Measurements from ENCODE around the gene UGT1A6. TPM values are rescaled to one million over a fixed set of nuclear protein-coding genes. Genes with fewer than 3 reads are reported as not detected.

UGT1A6 gene
- polyA plus RNA-seq, 1 donor: 0.06 TPM

- Histone ChIP-seq H3K9me3 (ENCODE audit: control insufficient read depth, low read depth, low read length) (no peaks in the 10 kb centered on the region), H3K4me1 (ENCODE audit: control insufficient read depth, insufficient read depth, low read length) (no peaks in the 10 kb centered on the region), H3K36me3 (ENCODE audit: control insufficient read depth, insufficient read depth, low read length) (no peaks in the 10 kb centered on the region), H3K4me3 (ENCODE audit: low read length) (no peak overlapping the region), H3K27ac (ENCODE audit: low read length) (no peak overlapping the region), H3K27me3 (ENCODE audit: control insufficient read depth, insufficient read depth, low read length) (no peaks in the 10 kb centered on the region)
- WGBS (ENCODE audit: insufficient coverage, low lambda C conversion rate): no CpG with 5 or more reads among the region's 5 CpGs
- DNase-seq: no peak
These were observed 107.0 kb downstream of the UGT1A6 start for GRCh38 chr2:233799716-233800115.

- Histone ChIP-seq H3K36me3 (ENCODE audit: control insufficient read depth, insufficient read depth, low read length) (no peaks in the 10 kb centered on the region), H3K4me1 (ENCODE audit: control insufficient read depth, insufficient read depth, low read length) (no peaks in the 10 kb centered on the region), H3K9me3 (ENCODE audit: control insufficient read depth, low read depth, low read length) (no peaks in the 10 kb centered on the region), H3K4me3 (ENCODE audit: low read length) (no peak overlapping the region), H3K27me3 (ENCODE audit: control insufficient read depth, insufficient read depth, low read length) (no peaks in the 10 kb centered on the region), H3K27ac (ENCODE audit: low read length) (no peak overlapping the region)
- DNase-seq: no peak
- 100% methylated on average over 1 of the region's 7 CpGs for WGBS (ENCODE audit: insufficient coverage, low lambda C conversion rate)
These were observed 107.5 kb downstream of the UGT1A6 start for GRCh38 chr2:233800208-233800607.

GRCh38 chr2:233801357-233802131, 108.9 kb downstream of the UGT1A6 start:
- Histone ChIP-seq H3K4me3 (ENCODE audit: low read length) (no peak overlapping the region), H3K27me3 (ENCODE audit: control insufficient read depth, insufficient read depth, low read length) (no peaks in the 10 kb centered on the region), H3K9me3 (ENCODE audit: control insufficient read depth, low read depth, low read length) (no peaks in the 10 kb centered on the region), H3K36me3 (ENCODE audit: control insufficient read depth, insufficient read depth, low read length) (no peaks in the 10 kb centered on the region), H3K4me1 (ENCODE audit: control insufficient read depth, insufficient read depth, low read length) (no peaks in the 10 kb centered on the region), H3K27ac (ENCODE audit: low read length) (no peak overlapping the region)
- WGBS (ENCODE audit: insufficient coverage, low lambda C conversion rate): 90% methylated on average over 2 of the region's 9 CpGs
- no peak for DNase-seq

- Histone ChIP-seq H3K36me3 (ENCODE audit: control insufficient read depth, insufficient read depth, low read length) (no peaks in the 10 kb centered on the region), H3K9me3 (ENCODE audit: control insufficient read depth, low read depth, low read length) (no peaks in the 10 kb centered on the region), H3K4me1 (ENCODE audit: control insufficient read depth, insufficient read depth, low read length) (no peaks in the 10 kb centered on the region), H3K27ac (ENCODE audit: low read length) (no peak overlapping the region), H3K4me3 (ENCODE audit: low read length) (no peak overlapping the region), H3K27me3 (ENCODE audit: control insufficient read depth, insufficient read depth, low read length) (no peaks in the 10 kb centered on the region)
- no CpG with 5 or more reads among the region's 3 CpGs for WGBS (ENCODE audit: insufficient coverage, low lambda C conversion rate)
- no peak for DNase-seq
These were observed 109.6 kb downstream of the UGT1A6 start for GRCh38 chr2:233802132-233802815.

GRCh38 chr2:233803292-233803911, 110.7 kb downstream of the UGT1A6 start:
- Histone ChIP-seq H3K4me3 (ENCODE audit: low read length) (no peak overlapping the region), H3K4me1 (ENCODE audit: control insufficient read depth, insufficient read depth, low read length) (no peaks in the 10 kb centered on the region), H3K9me3 (ENCODE audit: control insufficient read depth, low read depth, low read length) (no peaks in the 10 kb centered on the region), H3K36me3 (ENCODE audit: control insufficient read depth, insufficient read depth, low read length) (no peaks in the 10 kb centered on the region), H3K27me3 (ENCODE audit: control insufficient read depth, insufficient read depth, low read length) (no peaks in the 10 kb centered on the region), H3K27ac (ENCODE audit: low read length) (no peak overlapping the region)
- DNase-seq: no peak
- WGBS (ENCODE audit: insufficient coverage, low lambda C conversion rate): no CpG with 5 or more reads among the region's 2 CpGs

- H3K4me3 ChIP-seq (ENCODE audit: low read length): no peak overlapping the region
- no peak for DNase-seq
- H3K36me3 ChIP-seq (ENCODE audit: control insufficient read depth, insufficient read depth, low read length): no peaks in the 10 kb centered on the region
- no peaks in the 10 kb centered on the region for H3K27me3 ChIP-seq (ENCODE audit: control insufficient read depth, insufficient read depth, low read length)
- no peaks in the 10 kb centered on the region for H3K9me3 ChIP-seq (ENCODE audit: control insufficient read depth, low read depth, low read length)
- no peak overlapping the region for H3K27ac ChIP-seq (ENCODE audit: low read length)
- no CpG with 5 or more reads among the region's 8 CpGs for WGBS (ENCODE audit: insufficient coverage, low lambda C conversion rate)
- no peaks in the 10 kb centered on the region for H3K4me1 ChIP-seq (ENCODE audit: control insufficient read depth, insufficient read depth, low read length)
These were observed 111.3 kb downstream of the UGT1A6 start for GRCh38 chr2:233803994-233804393.

GRCh38 chr2:233807215-233807865, 114.7 kb downstream of the UGT1A6 start:
- Histone ChIP-seq H3K27ac (ENCODE audit: low read length) (no peak overlapping the region), H3K4me1 (ENCODE audit: control insufficient read depth, insufficient read depth, low read length) (no peaks in the 10 kb centered on the region), H3K9me3 (ENCODE audit: control insufficient read depth, low read depth, low read length) (no peaks in the 10 kb centered on the region), H3K4me3 (ENCODE audit: low read length) (no peak overlapping the region), H3K27me3 (ENCODE audit: control insufficient read depth, insufficient read depth, low read length) (no peaks in the 10 kb centered on the region), H3K36me3 (ENCODE audit: control insufficient read depth, insufficient read depth, low read length) (no peaks in the 10 kb centered on the region)
- no peak for DNase-seq
- WGBS (ENCODE audit: insufficient coverage, low lambda C conversion rate): 100% methylated on average over 1 of the region's 12 CpGs

- Histone ChIP-seq H3K4me3 (ENCODE audit: low read length) (no peak overlapping the region), H3K4me1 (ENCODE audit: control insufficient read depth, insufficient read depth, low read length) (no peaks in the 10 kb centered on the region), H3K27me3 (ENCODE audit: control insufficient read depth, insufficient read depth, low read length) (no peaks in the 10 kb centered on the region), H3K9me3 (ENCODE audit: control insufficient read depth, low read depth, low read length) (no peaks in the 10 kb centered on the region), H3K36me3 (ENCODE audit: control insufficient read depth, insufficient read depth, low read length) (no peaks in the 10 kb centered on the region), H3K27ac (ENCODE audit: low read length) (no peak overlapping the region)
- DNase-seq: no peak
- WGBS (ENCODE audit: insufficient coverage, low lambda C conversion rate): no CpG with 5 or more reads among the region's 10 CpGs
These were observed 115.6 kb downstream of the UGT1A6 start for GRCh38 chr2:233807966-233808935.

GRCh38 chr2:233810385-233810784, 117.7 kb downstream of the UGT1A6 start:
- H3K4me1 ChIP-seq (ENCODE audit: control insufficient read depth, insufficient read depth, low read length): no peaks in the 10 kb centered on the region
- H3K36me3 ChIP-seq (ENCODE audit: control insufficient read depth, insufficient read depth, low read length): no peaks in the 10 kb centered on the region
- no peaks in the 10 kb centered on the region for H3K9me3 ChIP-seq (ENCODE audit: control insufficient read depth, low read depth, low read length)
- no peaks in the 10 kb centered on the region for H3K27me3 ChIP-seq (ENCODE audit: control insufficient read depth, insufficient read depth, low read length)
- no CpG with 5 or more reads among the region's 6 CpGs for WGBS (ENCODE audit: insufficient coverage, low lambda C conversion rate)
- DNase-seq: no peak
- H3K27ac ChIP-seq (ENCODE audit: low read length): no peak overlapping the region
- H3K4me3 ChIP-seq (ENCODE audit: low read length): no peak overlapping the region
